Neural progenitor cell (in vitro differentiated cells): ENCODE measurements around the gene RFX7. TPM values are rescaled to one million over a fixed set of nuclear protein-coding genes. Genes with fewer than 3 reads are reported as not detected.

Source experiments
- DNase-seq: peaks from one replicate; pipeline ENCODE4 v3.0.0-alpha.2; 2016; ENCODE audit warnings: low spot score
- H2AFZ ChIP-seq: fragments of 200-600 bp; sonication (generic); replicated peaks from 2 replicates; pipeline ENCODE4 v1.6.1; 2016; ENCODE audit warnings: antibody characterized with exemption
- H3F3A ChIP-seq: fragments of 200-600 bp; sonication (generic); 2 replicates; pipeline ENCODE4 v1.6.1; 2016; ENCODE audit warnings: antibody characterized with exemption, low read depth
- H3K27ac ChIP-seq: fragments of 200-600 bp; sonication (generic); 2 replicates; pipeline ENCODE4 v1.5.1; 2016; ENCODE audit warnings: mild to moderate bottlenecking
- H3K27me3 ChIP-seq: fragments of 200-600 bp; sonication (generic); 2 replicates; pipeline ENCODE4 v1.6.1; 2016; ENCODE audit warnings: mild to moderate bottlenecking, moderate library complexity
- H3K36me3 ChIP-seq: fragments of 200-600 bp; sonication (generic); 2 replicates; pipeline ENCODE4 v1.5.1; 2016
- H3K4me1 ChIP-seq: fragments of 200-600 bp; sonication (generic); 2 replicates; pipeline ENCODE4 v1.6.1; 2016; ENCODE audit warnings: mixed run types
- H3K4me2 ChIP-seq: fragments of 200-600 bp; sonication (generic); 2 replicates; pipeline ENCODE4 v1.6.1; 2016
- H3K4me3 ChIP-seq: fragments of 200-600 bp; sonication (generic); 2 replicates; pipeline ENCODE4 v1.5.1; 2016
- H3K79me2 ChIP-seq: fragments of 200-600 bp; sonication (generic); 2 replicates; pipeline ENCODE4 v1.6.1; 2016; ENCODE audit warnings: low read depth
- H3K9ac ChIP-seq: fragments of 200-600 bp; sonication (generic); 2 replicates; pipeline ENCODE4 v1.6.1; 2016
- H3K9me3 ChIP-seq: fragments of 200-600 bp; sonication (generic); 2 replicates; pipeline ENCODE4 v1.5.1; 2016; ENCODE audit warnings: low read depth
- H4K20me1 ChIP-seq: fragments of 200-600 bp; sonication (generic); 2 replicates; pipeline ENCODE4 v1.6.1; 2016; ENCODE audit warnings: low read depth
- H3K27ac Mint-ChIP-seq: 3 replicates; pipeline ENCODE4 v1.8.0; 2021; ENCODE audit warnings: mixed read lengths
- H3K27me3 Mint-ChIP-seq: 2 replicates; pipeline ENCODE4 v1.8.0; 2022; ENCODE audit warnings: low read depth, mild to moderate bottlenecking, inconsistent platforms, moderate library complexity, mixed read lengths; ENCODE audit not compliant: insufficient read depth
- H3K36me3 Mint-ChIP-seq: 3 replicates; pipeline ENCODE4 v1.8.0; 2021; ENCODE audit warnings: mixed read lengths
- H3K4me1 Mint-ChIP-seq: 3 replicates; pipeline ENCODE4 v1.8.0; 2021; ENCODE audit warnings: mixed read lengths
- H3K4me3 Mint-ChIP-seq: 3 replicates; pipeline ENCODE4 v1.8.0; 2021; ENCODE audit warnings: mild to moderate bottlenecking, moderate library complexity, mixed read lengths
- H3K9me3 Mint-ChIP-seq: 3 replicates; pipeline ENCODE4 v1.8.0; 2020; ENCODE audit warnings: mixed read lengths
- EZH2 ChIP-seq: fragments of 200-600 bp; sonication (generic); IDR thresholded peaks from 2 replicates; pipeline ENCODE4 v1.6.1; 2017; ENCODE audit warnings: antibody characterized with exemption, mild to moderate bottlenecking, moderate library complexity
- EZH2phosphoT487 ChIP-seq: fragments of 200-600 bp; sonication (generic); IDR thresholded peaks from 2 replicates; pipeline ENCODE4 v1.6.1; 2017; ENCODE audit warnings: antibody characterized with exemption
- total RNA-seq: library from RNA; depleted of rRNA; stranded (reverse); fragments of >200 nt; gene quantifications from 2 replicates; pipeline ENCODE4 v1.2.3, GENCODE V29; 2015; ENCODE audit warnings: low replicate concordance
- TF ChIP-seq, protein P1 (sequence below): fragments of 200-600 bp; sonication (generic); IDR thresholded peaks from 2 replicates; pipeline ENCODE4 v1.5.1; 2017; ENCODE audit warnings: antibody characterized with exemption, mild to moderate bottlenecking

Gene RFX7
- 16.4 and 24.1 TPM in 2 replicates for total RNA-seq

- Histone ChIP-seq H3F3A (peaks cover 35% of the 10 kb centered on the region), H3K4me2 (peak within 1 kb of the TSS; percentile 99), H3K79me2 (peaks cover 52% of the 10 kb centered on the region), H4K20me1 (peaks cover 14% of the 10 kb centered on the region), H3K27ac (peak within 1 kb of the TSS; percentile 88), H3K36me3 (no peaks in the 10 kb centered on the region), H3K9me3 (no peaks in the 10 kb centered on the region), H2AFZ (peak within 1 kb of the TSS; percentile 55), H3K9ac (peak within 1 kb of the TSS; percentile 51), H3K27me3 (no peaks in the 10 kb centered on the region), H3K4me3 (peak within 1 kb of the TSS; percentile 81), H3K4me1 (peaks cover 35% of the 10 kb centered on the region)
- TF ChIP-seq, protein P1, sequence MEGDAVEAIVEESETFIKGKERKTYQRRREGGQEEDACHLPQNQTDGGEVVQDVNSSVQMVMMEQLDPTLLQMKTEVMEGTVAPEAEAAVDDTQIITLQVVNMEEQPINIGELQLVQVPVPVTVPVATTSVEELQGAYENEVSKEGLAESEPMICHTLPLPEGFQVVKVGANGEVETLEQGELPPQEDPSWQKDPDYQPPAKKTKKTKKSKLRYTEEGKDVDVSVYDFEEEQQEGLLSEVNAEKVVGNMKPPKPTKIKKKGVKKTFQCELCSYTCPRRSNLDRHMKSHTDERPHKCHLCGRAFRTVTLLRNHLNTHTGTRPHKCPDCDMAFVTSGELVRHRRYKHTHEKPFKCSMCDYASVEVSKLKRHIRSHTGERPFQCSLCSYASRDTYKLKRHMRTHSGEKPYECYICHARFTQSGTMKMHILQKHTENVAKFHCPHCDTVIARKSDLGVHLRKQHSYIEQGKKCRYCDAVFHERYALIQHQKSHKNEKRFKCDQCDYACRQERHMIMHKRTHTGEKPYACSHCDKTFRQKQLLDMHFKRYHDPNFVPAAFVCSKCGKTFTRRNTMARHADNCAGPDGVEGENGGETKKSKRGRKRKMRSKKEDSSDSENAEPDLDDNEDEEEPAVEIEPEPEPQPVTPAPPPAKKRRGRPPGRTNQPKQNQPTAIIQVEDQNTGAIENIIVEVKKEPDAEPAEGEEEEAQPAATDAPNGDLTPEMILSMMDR = no peak
- TF ChIP-seq EZH2phosphoT487 (no peak), EZH2 (no peak)
- Mint-ChIP-seq H3K36me3 (peaks cover 11% of the 10 kb centered on the region), H3K27ac (peak within 1 kb of the TSS; percentile 99), H3K4me1 (peaks cover 27% of the 10 kb centered on the region), H3K9me3 (peaks cover 10% of the 10 kb centered on the region), H3K4me3 (peak within 1 kb of the TSS; percentile 96), H3K27me3 (peaks cover 8% of the 10 kb centered on the region)
- peak; percentile 95 for DNase-seq
Measured at GRCh38 chr15:56243163-56244037, at the start of gene RFX7. Gene RFX7, minus strand, starts transcription at chr15:56243879. Its CDS starts 594 bp downstream, at chr15:56243285.

DNA sequence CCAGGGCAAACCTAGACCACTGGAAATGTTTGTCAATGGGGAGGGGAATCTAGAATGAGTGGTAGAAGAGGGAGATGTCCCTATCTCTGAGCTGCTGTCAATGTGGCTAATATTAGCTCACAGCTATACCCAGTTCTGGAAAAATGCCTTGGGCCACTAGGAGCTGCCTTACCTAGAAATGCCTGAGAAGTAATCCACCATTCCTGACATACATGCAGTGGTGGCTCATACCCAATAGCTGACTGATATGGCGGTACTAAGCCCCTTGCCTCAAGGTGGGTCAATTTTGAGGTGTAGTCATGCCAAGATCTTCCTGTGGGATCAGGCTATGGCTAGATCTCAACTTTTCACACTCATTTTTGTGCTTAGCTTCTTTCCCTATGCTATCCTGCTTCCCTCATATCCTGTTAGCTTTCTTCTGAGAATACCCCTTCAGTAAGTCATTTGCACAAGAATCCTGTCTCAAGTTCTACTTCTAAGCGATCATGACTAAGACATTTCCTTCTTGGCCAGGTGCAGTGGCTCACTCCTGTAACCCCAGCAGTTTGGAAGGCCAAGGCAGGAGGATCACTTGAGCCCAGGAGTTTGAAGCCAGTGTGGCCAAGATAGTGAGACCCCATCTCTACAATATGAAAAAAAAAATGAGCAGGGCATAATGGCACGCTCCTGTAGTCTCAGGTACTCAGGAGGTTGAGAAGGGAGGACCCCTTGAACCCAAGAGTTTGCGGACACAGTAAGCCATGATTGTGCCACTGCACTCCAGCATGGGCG, 49.1 kb upstream of the RFX7 start:
- Mint-ChIP-seq H3K27me3 (peaks cover 7% of the 10 kb centered on the region), H3K36me3 (no peaks in the 10 kb centered on the region), H3K4me3 (no peak overlapping the region), H3K4me1 (no peaks in the 10 kb centered on the region), H3K9me3 (peaks cover 9% of the 10 kb centered on the region), H3K27ac (no peak overlapping the region)
- H3F3A ChIP-seq = no peaks in the 10 kb centered on the region
- no peaks in the 10 kb centered on the region for H4K20me1 ChIP-seq
- no peak for TF ChIP-seq EZH2
- TF ChIP-seq EZH2phosphoT487 = no peak
- TF ChIP-seq, protein P1 = no peak
- no peaks in the 10 kb centered on the region for H3K36me3 ChIP-seq
- H3K79me2 ChIP-seq = no peaks in the 10 kb centered on the region
- no peak overlapping the region for H3K4me3 ChIP-seq
- no peak overlapping the region for H3K4me2 ChIP-seq
- no peaks in the 10 kb centered on the region for H3K9me3 ChIP-seq
- H3K4me1 ChIP-seq = no peaks in the 10 kb centered on the region
- DNase-seq = no peak
- no peak overlapping the region for H2AFZ ChIP-seq
- no peak overlapping the region for H3K27ac ChIP-seq
- H3K27me3 ChIP-seq = no peaks in the 10 kb centered on the region
- no peak overlapping the region for H3K9ac ChIP-seq

- H3K36me3 Mint-ChIP-seq = no peaks in the 10 kb centered on the region
- Histone ChIP-seq H3K27me3 (no peaks in the 10 kb centered on the region), H3K36me3 (no peaks in the 10 kb centered on the region), H3K4me3 (no peak overlapping the region), H2AFZ (no peak overlapping the region), H3K4me1 (no peaks in the 10 kb centered on the region), H3K9me3 (no peaks in the 10 kb centered on the region), H3K4me2 (no peak overlapping the region), H3K27ac (no peak overlapping the region), H3F3A (no peaks in the 10 kb centered on the region), H4K20me1 (no peaks in the 10 kb centered on the region), H3K9ac (no peak overlapping the region), H3K79me2 (no peaks in the 10 kb centered on the region)
- H3K9me3 Mint-ChIP-seq = peaks cover 9% of the 10 kb centered on the region
- H3K4me3 Mint-ChIP-seq = no peak overlapping the region
- H3K4me1 Mint-ChIP-seq = no peaks in the 10 kb centered on the region
- H3K27ac Mint-ChIP-seq = no peak overlapping the region
- DNase-seq = no peak
- H3K27me3 Mint-ChIP-seq = peaks cover 7% of the 10 kb centered on the region
- TF ChIP-seq, protein P1 = no peak
- no peak for TF ChIP-seq EZH2phosphoT487
Measured at GRCh38 chr15:56291741-56292140, 48.1 kb upstream of the RFX7 start.
